ENCODE measurements around the gene CDC42SE2. TPM values are rescaled to one million over a fixed set of nuclear protein-coding genes. Genes with fewer than 3 reads are reported as not detected.

The CDC42SE2 gene
- total RNA-seq, 6 experiments from 2014 or later, result 10.3 to 19.8 (median 15.0) TPM

- no peak overlapping the region for H3K4me3 ChIP-seq
- 86% methylated on average over 1 of the region's 1 CpG for WGBS (ENCODE audit: insufficient coverage, low coverage, low lambda C conversion rate, missing lambda C conversion rate)
- no peaks in the 10 kb centered on the region for H3K9me3 ChIP-seq
- no peaks in the 10 kb centered on the region for H3K27me3 ChIP-seq
- H3K36me3 ChIP-seq, result no peaks in the 10 kb centered on the region
- ATAC-seq (no peak), DNase-seq (no peak)
- TF ChIP-seq POLR2A (IDR thresholded peaks at IDR 0.05), result no peak
- TF ChIP-seq, protein P1, sequence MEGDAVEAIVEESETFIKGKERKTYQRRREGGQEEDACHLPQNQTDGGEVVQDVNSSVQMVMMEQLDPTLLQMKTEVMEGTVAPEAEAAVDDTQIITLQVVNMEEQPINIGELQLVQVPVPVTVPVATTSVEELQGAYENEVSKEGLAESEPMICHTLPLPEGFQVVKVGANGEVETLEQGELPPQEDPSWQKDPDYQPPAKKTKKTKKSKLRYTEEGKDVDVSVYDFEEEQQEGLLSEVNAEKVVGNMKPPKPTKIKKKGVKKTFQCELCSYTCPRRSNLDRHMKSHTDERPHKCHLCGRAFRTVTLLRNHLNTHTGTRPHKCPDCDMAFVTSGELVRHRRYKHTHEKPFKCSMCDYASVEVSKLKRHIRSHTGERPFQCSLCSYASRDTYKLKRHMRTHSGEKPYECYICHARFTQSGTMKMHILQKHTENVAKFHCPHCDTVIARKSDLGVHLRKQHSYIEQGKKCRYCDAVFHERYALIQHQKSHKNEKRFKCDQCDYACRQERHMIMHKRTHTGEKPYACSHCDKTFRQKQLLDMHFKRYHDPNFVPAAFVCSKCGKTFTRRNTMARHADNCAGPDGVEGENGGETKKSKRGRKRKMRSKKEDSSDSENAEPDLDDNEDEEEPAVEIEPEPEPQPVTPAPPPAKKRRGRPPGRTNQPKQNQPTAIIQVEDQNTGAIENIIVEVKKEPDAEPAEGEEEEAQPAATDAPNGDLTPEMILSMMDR (IDR thresholded peaks at IDR 0.05), result no peak
- intact Hi-C loops (cut with DNase I), result no loop called here
- no peaks in the 10 kb centered on the region for H3K4me1 ChIP-seq
- no peak overlapping the region for H3K27ac ChIP-seq
These were observed 35.2 kb upstream of the CDC42SE2 start for GRCh38 chr5:131228646-131229045.

DNA sequence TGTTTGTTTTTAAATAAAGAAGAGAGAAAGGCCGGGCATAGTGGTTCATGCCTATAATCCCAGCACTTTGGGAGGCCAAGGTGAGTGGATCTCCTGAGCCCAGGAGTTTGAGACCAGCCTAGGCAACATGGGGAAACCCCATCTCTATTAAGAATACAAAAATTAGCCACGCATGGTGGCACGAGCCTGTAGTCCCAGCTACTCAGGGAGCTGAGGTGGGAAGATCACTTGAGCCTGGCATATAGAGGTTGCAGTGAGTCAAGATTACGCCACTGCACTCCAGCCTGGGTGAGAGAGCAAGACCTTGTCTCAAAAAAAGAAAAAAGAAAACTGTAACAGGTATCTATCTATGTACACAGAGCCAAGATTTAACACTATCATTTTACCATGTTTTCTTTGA is 34.2 kb upstream of the CDC42SE2 start:
- TF ChIP-seq, protein P1 (IDR thresholded peaks at IDR 0.05), result no peak
- TF ChIP-seq POLR2A (IDR thresholded peaks at IDR 0.05), result no peak
- no peak for ATAC-seq

DNA sequence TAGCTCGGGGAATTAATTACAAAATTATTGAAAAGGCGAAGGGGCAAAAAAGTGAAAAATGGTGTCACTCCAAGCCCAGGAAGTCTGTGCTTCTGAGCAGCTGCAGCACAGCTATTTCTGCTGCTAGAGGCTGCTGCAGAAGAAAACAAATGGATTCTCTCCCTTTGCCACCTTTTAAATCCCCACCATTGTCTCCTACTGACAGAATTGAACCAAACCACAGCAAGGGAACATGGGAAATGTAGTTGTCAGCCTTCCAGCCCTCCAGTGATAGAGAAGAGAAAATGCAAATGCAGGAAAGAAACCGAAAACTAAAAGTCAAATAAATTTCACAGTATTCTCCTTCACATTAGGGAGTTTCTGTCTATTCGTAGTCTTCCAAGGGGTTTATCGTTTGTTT is 33.4 kb upstream of the CDC42SE2 start:
- 76% methylated on average over 5 of the region's 5 CpGs for WGBS (ENCODE audit: insufficient coverage, low coverage, low lambda C conversion rate, missing lambda C conversion rate)
- no peak for ATAC-seq
- no peaks in the 10 kb centered on the region for H3K9me3 ChIP-seq
- H3K27me3 ChIP-seq, result no peaks in the 10 kb centered on the region
- TF ChIP-seq, protein P1 (IDR thresholded peaks at IDR 0.05), result no peak
- TF ChIP-seq POLR2A (IDR thresholded peaks at IDR 0.05), result no peak
- H3K4me3 ChIP-seq, result no peak overlapping the region
- H3K36me3 ChIP-seq, result no peaks in the 10 kb centered on the region
- H3K27ac ChIP-seq, result no peak overlapping the region
- no peak for DNase-seq
- intact Hi-C loops (cut with DNase I), result no loop called here
- H3K4me1 ChIP-seq, result no peaks in the 10 kb centered on the region

More for the DNA sequence above, 34.2 kb upstream of the CDC42SE2 start:
- no peaks in the 10 kb centered on the region for H3K36me3 ChIP-seq
- H3K4me3 ChIP-seq, result no peak overlapping the region
- WGBS (ENCODE audit: insufficient coverage, low coverage, low lambda C conversion rate, missing lambda C conversion rate), result 80% methylated on average over 4 of the region's 4 CpGs
- intact Hi-C loops (cut with DNase I), result no loop called here
- H3K27me3 ChIP-seq, result no peaks in the 10 kb centered on the region
- no peak overlapping the region for H3K27ac ChIP-seq
- no peaks in the 10 kb centered on the region for H3K9me3 ChIP-seq
- no peaks in the 10 kb centered on the region for H3K4me1 ChIP-seq
- DNase-seq, result no peak

DNA sequence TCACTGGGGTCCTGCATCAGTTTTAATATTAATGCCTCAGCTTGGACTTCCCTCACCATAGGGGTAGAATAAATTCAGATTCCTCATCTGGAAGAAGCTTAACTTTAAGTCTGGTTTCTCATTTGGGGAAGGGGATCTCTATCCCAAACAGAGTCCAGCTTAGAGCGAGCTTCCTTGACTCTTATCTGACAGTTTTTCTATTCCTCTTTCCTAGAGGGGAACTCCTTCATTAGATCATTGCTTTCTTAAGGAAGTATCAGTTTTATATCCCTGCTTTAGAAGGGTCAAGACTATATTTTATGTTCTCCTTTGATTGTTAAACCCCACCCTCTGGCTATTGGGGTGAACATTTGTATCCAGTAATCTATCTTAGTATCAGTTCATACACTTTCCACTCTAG is 24.2 kb upstream of the CDC42SE2 start:
- Histone ChIP-seq H3K36me3 (no peaks in the 10 kb centered on the region), H3K9me3 (no peaks in the 10 kb centered on the region), H3K27ac (no peak overlapping the region), H3K27me3 (no peaks in the 10 kb centered on the region), H3K4me3 (no peak overlapping the region), H3K4me1 (no peaks in the 10 kb centered on the region)
- DNase-seq, result no peak
- intact Hi-C loops (cut with DNase I), result no loop called here
- WGBS (ENCODE audit: insufficient coverage, low coverage, low lambda C conversion rate, missing lambda C conversion rate), result 69% methylated on average over 1 of the region's 1 CpG
- ATAC-seq, result peak in 1 of 4 donors; percentile 18
- TF ChIP-seq POLR2A (IDR thresholded peaks at IDR 0.05), result no peak
- TF ChIP-seq, protein P1 (IDR thresholded peaks at IDR 0.05), result no peak

DNA sequence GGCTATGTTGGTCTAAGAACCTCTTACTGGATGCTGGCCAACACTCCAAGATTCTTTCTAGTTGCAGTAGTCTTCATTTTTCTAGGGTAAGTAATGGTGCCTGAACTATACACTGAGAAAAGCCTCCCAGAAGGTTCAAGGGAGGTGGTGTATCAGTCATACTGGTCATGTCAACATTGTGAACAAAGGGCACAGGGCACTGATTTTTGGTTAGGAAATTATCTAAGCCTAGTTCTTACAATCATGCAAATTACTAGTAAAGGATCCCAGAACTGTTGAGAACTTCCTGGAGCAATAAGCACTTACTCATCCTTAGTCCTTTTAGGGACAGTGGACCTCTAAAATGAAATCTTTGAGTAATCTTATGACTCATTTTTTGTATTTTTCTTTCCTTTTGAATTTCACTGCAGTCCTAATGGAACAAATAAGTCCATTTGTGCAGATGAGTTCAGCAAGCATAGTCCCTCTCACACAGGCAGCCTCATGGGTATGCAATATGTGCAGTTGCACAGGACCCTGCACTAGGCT is 21.1 kb upstream of the CDC42SE2 start:
- peak in 1 of 4 donors; percentile 31 for ATAC-seq
- H3K27me3 ChIP-seq, result no peaks in the 10 kb centered on the region
- H3K9me3 ChIP-seq, result no peaks in the 10 kb centered on the region
- no peaks in the 10 kb centered on the region for H3K36me3 ChIP-seq
- TF ChIP-seq, protein P1 (IDR thresholded peaks at IDR 0.05), result no peak
- no peak for TF ChIP-seq POLR2A (IDR thresholded peaks at IDR 0.05)
- DNase-seq, result no peak
- no peak overlapping the region for H3K4me3 ChIP-seq
- no peak overlapping the region for H3K27ac ChIP-seq
- intact Hi-C loops (cut with DNase I), result no loop called here
- H3K4me1 ChIP-seq, result no peaks in the 10 kb centered on the region

Measured in right lobe of liver (tissue), 6 donors.